ENCODE data around the gene GRM2.

Gene GRM2

GRCh38 chr3:51691949-51692348 lies 14.9 kb upstream of the GRM2 start:
- DNase-seq (ENCODE audit: low read depth) = no peak
- TF ChIP-seq, protein P1, sequence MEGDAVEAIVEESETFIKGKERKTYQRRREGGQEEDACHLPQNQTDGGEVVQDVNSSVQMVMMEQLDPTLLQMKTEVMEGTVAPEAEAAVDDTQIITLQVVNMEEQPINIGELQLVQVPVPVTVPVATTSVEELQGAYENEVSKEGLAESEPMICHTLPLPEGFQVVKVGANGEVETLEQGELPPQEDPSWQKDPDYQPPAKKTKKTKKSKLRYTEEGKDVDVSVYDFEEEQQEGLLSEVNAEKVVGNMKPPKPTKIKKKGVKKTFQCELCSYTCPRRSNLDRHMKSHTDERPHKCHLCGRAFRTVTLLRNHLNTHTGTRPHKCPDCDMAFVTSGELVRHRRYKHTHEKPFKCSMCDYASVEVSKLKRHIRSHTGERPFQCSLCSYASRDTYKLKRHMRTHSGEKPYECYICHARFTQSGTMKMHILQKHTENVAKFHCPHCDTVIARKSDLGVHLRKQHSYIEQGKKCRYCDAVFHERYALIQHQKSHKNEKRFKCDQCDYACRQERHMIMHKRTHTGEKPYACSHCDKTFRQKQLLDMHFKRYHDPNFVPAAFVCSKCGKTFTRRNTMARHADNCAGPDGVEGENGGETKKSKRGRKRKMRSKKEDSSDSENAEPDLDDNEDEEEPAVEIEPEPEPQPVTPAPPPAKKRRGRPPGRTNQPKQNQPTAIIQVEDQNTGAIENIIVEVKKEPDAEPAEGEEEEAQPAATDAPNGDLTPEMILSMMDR (IDR thresholded peaks at IDR 0.05; ENCODE audit: low read depth, low read length, missing control alignments) = no peak
- H3K4me3 ChIP-seq (ENCODE audit: low read depth, low read length) = no peak overlapping the region
- in situ Hi-C loops (cut with HindIII; ENCODE audit: low sequenced_read_pairs) = no loop called here

DNA sequence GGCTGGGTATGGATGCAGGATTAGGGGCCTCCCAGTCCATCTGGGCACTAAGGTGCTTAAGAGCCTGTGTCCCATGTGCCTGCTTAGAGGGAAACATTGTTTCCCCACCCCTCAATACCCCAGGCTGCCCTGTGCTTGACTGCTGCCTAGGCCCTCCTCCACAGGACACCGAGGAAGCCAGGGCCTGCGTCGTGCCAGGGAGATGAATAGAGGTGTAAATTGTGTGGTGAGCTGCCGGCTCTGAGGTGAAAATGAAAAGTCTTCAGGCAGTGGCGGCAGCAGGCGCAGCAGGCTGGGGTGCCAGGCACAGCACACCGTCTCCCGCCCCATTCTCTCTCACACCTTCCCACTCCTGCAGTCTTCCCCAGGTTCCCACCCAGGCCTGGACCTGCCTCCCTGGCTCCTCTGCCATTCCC lies 13.9 kb upstream of the GRM2 start:
- H3K4me3 ChIP-seq (ENCODE audit: low read depth, low read length) = no peak overlapping the region
- DNase-seq (ENCODE audit: low read depth) = no peak
- TF ChIP-seq, protein P1 (IDR thresholded peaks at IDR 0.05; ENCODE audit: low read depth, low read length, missing control alignments) = no peak
- in situ Hi-C loops (cut with HindIII; ENCODE audit: low sequenced_read_pairs) = no loop called here

- in situ Hi-C loops (cut with HindIII; ENCODE audit: low sequenced_read_pairs) = loop anchor here (5.0 kb wide), 1 partner anchor 65 kb away; no protein-coding TSS in a partner anchor
- no peak for DNase-seq (ENCODE audit: low read depth)
- TF ChIP-seq, protein P1 (IDR thresholded peaks at IDR 0.05; ENCODE audit: low read depth, low read length, missing control alignments) = no peak
- no peak overlapping the region for H3K4me3 ChIP-seq (ENCODE audit: low read depth, low read length)
Measured at GRCh38 chr3:51696954-51697353, 9.9 kb upstream of the GRM2 start.

DNA sequence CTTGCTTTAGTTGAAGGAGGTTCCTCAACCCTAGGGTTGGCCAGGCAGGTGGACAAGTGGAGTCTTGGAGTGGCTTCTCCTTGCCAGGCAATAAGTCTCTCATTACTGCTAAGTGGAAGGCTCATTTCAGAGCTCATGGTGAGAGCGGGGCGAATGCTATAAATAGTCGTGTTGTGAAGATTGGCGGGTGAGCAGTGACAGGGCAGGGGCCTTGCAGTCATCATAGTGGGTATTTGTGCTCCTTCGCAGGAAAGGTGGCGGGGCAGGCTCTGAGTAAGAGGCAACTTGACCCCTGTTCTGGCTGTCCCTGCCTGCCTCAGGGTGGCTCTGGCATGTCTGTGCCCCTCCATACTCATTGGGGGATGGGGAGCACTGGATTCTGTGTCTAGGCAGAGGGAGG lies 8.7 kb upstream of the GRM2 start:
- in situ Hi-C loops (cut with HindIII; ENCODE audit: low sequenced_read_pairs) = loop anchor here (5.0 kb wide), 1 partner anchor 66 kb away; no protein-coding TSS in a partner anchor
- no peak overlapping the region for H3K4me3 ChIP-seq (ENCODE audit: low read depth, low read length)
- no peak for DNase-seq (ENCODE audit: low read depth)
- TF ChIP-seq, protein P1 (IDR thresholded peaks at IDR 0.05; ENCODE audit: low read depth, low read length, missing control alignments) = no peak

- H3K4me3 ChIP-seq (ENCODE audit: low read depth, low read length) = no peak overlapping the region
- no peak for DNase-seq (ENCODE audit: low read depth)
- TF ChIP-seq, protein P1 (IDR thresholded peaks at IDR 0.05; ENCODE audit: low read depth, low read length, missing control alignments) = no peak
- in situ Hi-C loops (cut with HindIII; ENCODE audit: low sequenced_read_pairs) = no loop called here
Measured at GRCh38 chr3:51700403-51700802, 6.5 kb upstream of the GRM2 start.

DNA sequence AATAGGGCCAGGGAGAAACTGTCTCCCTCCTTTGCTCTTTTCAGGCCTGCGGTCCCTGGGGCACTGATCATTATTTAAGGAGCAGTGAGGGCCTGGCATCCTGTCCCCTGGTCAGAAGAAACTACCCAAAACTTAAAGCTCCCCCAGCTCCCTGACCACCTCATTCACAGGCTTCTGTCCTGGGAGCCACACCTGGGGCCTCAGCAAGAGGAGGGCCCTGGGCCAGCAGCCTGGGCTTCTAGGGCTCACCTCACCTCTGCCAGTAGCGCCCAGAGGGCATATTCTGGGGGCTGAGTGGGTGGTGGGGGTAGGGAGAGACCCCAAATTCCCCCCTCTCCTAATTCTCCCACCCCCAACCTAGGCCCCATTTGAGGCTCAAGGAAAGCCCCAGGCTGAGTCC lies 4.7 kb upstream of the GRM2 start:
- no peak for DNase-seq (ENCODE audit: low read depth)
- TF ChIP-seq, protein P1 (IDR thresholded peaks at IDR 0.05; ENCODE audit: low read depth, low read length, missing control alignments) = no peak
- in situ Hi-C loops (cut with HindIII; ENCODE audit: low sequenced_read_pairs) = no loop called here
- H3K4me3 ChIP-seq (ENCODE audit: low read depth, low read length) = no peak overlapping the region

Measured in astrocyte of the cerebellum (primary cell).